ENCODE results near the gene CRIP3.

- TF ChIP-seq CTCF (conservative IDR thresholded peaks at IDR 0.05; ENCODE audit: low read length) (no peak), EZH2phosphoT487 (IDR thresholded peaks at IDR 0.05; ENCODE audit: borderline replicate concordance) (no peak)
Observed at GRCh38 chr6:43298565-43299337, 9.9 kb downstream of the CRIP3 start.
